CD4-positive, alpha-beta T cell (primary cell): ENCODE results near the gene LINGO1. TPM values are rescaled to one million over a fixed set of nuclear protein-coding genes. Genes with fewer than 3 reads are reported as not detected.

Experiments used
- ATAC-seq: fragments of 200-7000 bp; cut with Tn5 transposase; one replicate; pipeline ENCODE4 v1.10.0; 2022; ENCODE audit warnings: mild to moderate bottlenecking; ENCODE audit not compliant: poor library complexity
- CTCF ChIA-PET: fragments of 350-600 bp; sonication (Branson Sonifier 250); formaldehyde crosslinking; loops from one replicate; lab custom pipeline; 2021; ENCODE audit warnings: antibody characterized with exemption, inconsistent platforms; lab: Charles Lee
- POLR2A ChIA-PET: fragments of 350-600 bp; sonication (Branson Sonifier 250); formaldehyde crosslinking; loops from one replicate; lab custom pipeline; 2021; ENCODE audit warnings: antibody characterized with exemption, inconsistent platforms; lab: Charles Lee
- DNase-seq, 14 experiments: peaks; one replicate each; pipeline ENCODE4 v3.0.0-alpha.2; 2013 to 2020; ENCODE audit warnings: mixed read lengths in 2 of 14
- H3K27ac ChIP-seq, 2 donors: one replicate each; pipeline versions ENCODE4 v1.5.1 to v1.7.0; 2013; ENCODE audit warnings: low read length in 2 of 2, low read depth in 1 of 2, mild to moderate bottlenecking in 1 of 2
- H3K27me3 ChIP-seq, 2 experiments: 1 replicate in 1 of 2; 2 replicates in 1 of 2; pipeline versions ENCODE4 v1.6.1 to v1.7.0; 2013; ENCODE audit warnings: low read length in 2 of 2, control low read depth in 1 of 2, mild to moderate bottlenecking in 1 of 2, moderate library complexity in 1 of 2; ENCODE audit not compliant: insufficient read depth in 2 of 2, control insufficient read depth in 1 of 2
- H3K36me3 ChIP-seq: one replicate; pipeline ENCODE4 v1.6.1; 2013; ENCODE audit warnings: low read length, control low read depth; ENCODE audit not compliant: insufficient read depth
- H3K4me1 ChIP-seq: one replicate; pipeline ENCODE4 v1.6.1; 2013; ENCODE audit warnings: low read length, control low read depth; ENCODE audit not compliant: insufficient read depth
- H3K4me3 ChIP-seq: one replicate; pipeline ENCODE4 v1.5.1; 2013; ENCODE audit warnings: mild to moderate bottlenecking, low read length, moderate library complexity
- H3K9me3 ChIP-seq, 2 experiments: 1 replicate in 1 of 2; 2 replicates in 1 of 2; pipeline versions ENCODE4 v1.6.1 to v1.7.0; 2013; ENCODE audit warnings: low read length in 2 of 2, mild to moderate bottlenecking in 2 of 2, control low read depth in 1 of 2, moderate library complexity in 1 of 2; ENCODE audit not compliant: control insufficient read depth in 1 of 2, insufficient read depth in 1 of 2
- H3K27ac Mint-ChIP-seq: one replicate; pipeline ENCODE4 v1.8.0; 2020; ENCODE audit warnings: mixed read lengths
- H3K27me3 Mint-ChIP-seq: one replicate; pipeline ENCODE4 v1.8.0; 2021; ENCODE audit warnings: mixed read lengths
- H3K36me3 Mint-ChIP-seq: one replicate; pipeline ENCODE4 v1.8.0; 2021; ENCODE audit warnings: low read depth, mixed read lengths
- H3K4me1 Mint-ChIP-seq: one replicate; pipeline ENCODE4 v1.8.0; 2021; ENCODE audit warnings: low read depth, mixed read lengths
- H3K4me3 Mint-ChIP-seq: one replicate; pipeline ENCODE4 v1.8.0; 2020; ENCODE audit warnings: mild to moderate bottlenecking, mixed read lengths
- H3K9me3 Mint-ChIP-seq: one replicate; pipeline ENCODE4 v1.8.0; 2020; ENCODE audit warnings: mixed read lengths
- intact Hi-C, 2 experiments: fragments of 100-400 bp; cut with DNase I in 1 of 2; cut with micrococcal nuclease in 1 of 2; formaldehyde crosslinking; loops; one replicate each; pipeline versions ENCODE4 v1.15.1 to v1.9.0; 2023 to 2025; cut with DNase I, micrococcal nuclease
- total RNA-seq, 174 experiments: library from RNA in 2 of 174; stranded (reverse) in 2 of 174; gene quantifications; one replicate each; pipeline ENCODE4 v1.2.3 and lab custom pipeline; 2021 to 2026
- TF ChIP-seq, protein P1 (sequence below): fragments of 200-600 bp; IDR thresholded peaks from one replicate; pipeline ENCODE4 v1.8.0; 2022; ENCODE audit warnings: antibody characterized with exemption, mild to moderate bottlenecking

The LINGO1 gene
- total RNA-seq, 2 experiments from 2014 or later, result not detected

DNA sequence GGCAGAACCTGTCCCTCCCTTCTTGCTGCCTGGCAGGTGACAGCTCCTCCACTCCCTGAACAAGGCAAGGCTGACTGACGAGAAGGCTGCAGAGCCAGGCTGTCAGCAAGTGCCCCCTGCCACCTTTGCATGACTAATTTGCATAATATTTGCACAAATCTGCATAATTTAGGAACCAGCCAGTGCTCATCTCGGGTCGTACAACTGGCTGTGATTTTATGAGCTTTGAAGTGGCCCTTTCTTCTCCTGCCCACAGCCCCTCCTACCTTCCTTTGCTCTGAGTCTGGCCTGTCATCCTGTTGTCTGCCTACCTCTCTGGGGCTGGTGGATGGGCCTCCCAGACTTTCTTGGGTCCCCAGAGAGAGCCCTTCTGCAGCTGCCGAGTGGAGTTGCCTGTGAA lies 58.9 kb downstream of the LINGO1 start:
- CTCF ChIA-PET, result no interaction called here
- no peaks in the 10 kb centered on the region for H3K27me3 Mint-ChIP-seq
- Histone ChIP-seq H3K27ac (no peak overlapping the region), H3K4me1 (no peaks in the 10 kb centered on the region), H3K27me3 (no peaks in the 10 kb centered on the region), H3K4me3 (no peak overlapping the region), H3K9me3 (no peaks in the 10 kb centered on the region), H3K36me3 (no peaks in the 10 kb centered on the region)
- H3K9me3 Mint-ChIP-seq, result no peaks in the 10 kb centered on the region
- TF ChIP-seq, protein P1, sequence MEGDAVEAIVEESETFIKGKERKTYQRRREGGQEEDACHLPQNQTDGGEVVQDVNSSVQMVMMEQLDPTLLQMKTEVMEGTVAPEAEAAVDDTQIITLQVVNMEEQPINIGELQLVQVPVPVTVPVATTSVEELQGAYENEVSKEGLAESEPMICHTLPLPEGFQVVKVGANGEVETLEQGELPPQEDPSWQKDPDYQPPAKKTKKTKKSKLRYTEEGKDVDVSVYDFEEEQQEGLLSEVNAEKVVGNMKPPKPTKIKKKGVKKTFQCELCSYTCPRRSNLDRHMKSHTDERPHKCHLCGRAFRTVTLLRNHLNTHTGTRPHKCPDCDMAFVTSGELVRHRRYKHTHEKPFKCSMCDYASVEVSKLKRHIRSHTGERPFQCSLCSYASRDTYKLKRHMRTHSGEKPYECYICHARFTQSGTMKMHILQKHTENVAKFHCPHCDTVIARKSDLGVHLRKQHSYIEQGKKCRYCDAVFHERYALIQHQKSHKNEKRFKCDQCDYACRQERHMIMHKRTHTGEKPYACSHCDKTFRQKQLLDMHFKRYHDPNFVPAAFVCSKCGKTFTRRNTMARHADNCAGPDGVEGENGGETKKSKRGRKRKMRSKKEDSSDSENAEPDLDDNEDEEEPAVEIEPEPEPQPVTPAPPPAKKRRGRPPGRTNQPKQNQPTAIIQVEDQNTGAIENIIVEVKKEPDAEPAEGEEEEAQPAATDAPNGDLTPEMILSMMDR, result no peak
- DNase-seq (no peak), ATAC-seq (no peak)
- no peaks in the 10 kb centered on the region for H3K4me1 Mint-ChIP-seq
- intact Hi-C loops, result no loop called here
- POLR2A ChIA-PET, result no interaction called here
- no peak overlapping the region for H3K27ac Mint-ChIP-seq
- H3K36me3 Mint-ChIP-seq, result no peaks in the 10 kb centered on the region
- no peak overlapping the region for H3K4me3 Mint-ChIP-seq

DNA sequence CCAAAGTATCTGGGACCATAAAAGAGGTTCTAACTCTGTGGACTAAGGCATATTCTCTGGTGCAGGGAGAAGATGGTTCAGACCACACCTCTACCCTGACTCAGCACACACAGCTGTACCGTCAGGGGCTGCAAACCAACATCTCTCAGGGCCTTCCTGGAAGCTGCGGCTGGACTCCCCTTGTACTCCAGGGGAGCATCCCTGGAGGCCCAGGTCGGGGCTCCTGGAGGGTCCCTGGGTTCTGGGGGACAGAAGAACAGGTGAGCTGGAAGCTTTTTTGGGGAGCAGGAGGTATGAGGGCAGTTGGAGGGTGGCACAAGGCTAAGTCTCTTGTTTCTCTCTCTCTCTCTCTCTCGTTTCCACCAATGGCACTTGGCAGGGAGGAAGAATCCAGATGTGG lies 60.5 kb downstream of the LINGO1 start:
- CTCF ChIA-PET, result no interaction called here
- POLR2A ChIA-PET, result no interaction called here
- no peaks in the 10 kb centered on the region for H3K36me3 Mint-ChIP-seq

DNA sequence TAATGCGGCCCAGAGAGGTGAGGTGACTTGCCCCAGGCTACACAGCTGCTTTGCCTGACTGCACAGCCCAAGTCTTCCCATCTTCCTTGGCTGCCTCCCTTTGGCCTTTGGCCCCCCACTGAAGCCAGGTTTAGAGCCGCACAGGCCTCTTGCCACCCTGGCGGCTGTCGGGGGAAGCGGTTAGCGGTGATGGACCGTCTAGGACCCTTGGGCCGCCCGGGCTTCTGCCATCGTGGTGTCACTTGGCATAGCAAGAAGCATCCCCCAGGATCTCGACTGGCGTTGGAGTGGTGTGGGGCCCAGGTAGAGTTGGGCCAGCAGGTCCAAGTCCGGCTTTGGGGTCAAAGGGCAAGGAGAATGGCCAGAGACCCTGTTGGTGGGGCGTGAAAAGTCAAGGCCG lies 61.0 kb downstream of the LINGO1 start:
- DNase-seq (no peak), ATAC-seq (no peak)
- Mint-ChIP-seq H3K27ac (no peak overlapping the region), H3K27me3 (no peaks in the 10 kb centered on the region), H3K4me1 (no peaks in the 10 kb centered on the region), H3K9me3 (no peaks in the 10 kb centered on the region), H3K4me3 (no peak overlapping the region), H3K36me3 (no peaks in the 10 kb centered on the region)
- no peaks in the 10 kb centered on the region for H3K36me3 ChIP-seq
- no peak overlapping the region for H3K27ac ChIP-seq
- H3K4me3 ChIP-seq, result no peak overlapping the region
- H3K9me3 ChIP-seq, result peaks cover 0 to 9% of the 10 kb centered on the region in 2 experiments
- no peaks in the 10 kb centered on the region for H3K27me3 ChIP-seq
- intact Hi-C loops, result no loop called here
- TF ChIP-seq, protein P1, result no peak
- POLR2A ChIA-PET, result no interaction called here
- CTCF ChIA-PET, result no interaction called here
- H3K4me1 ChIP-seq, result no peaks in the 10 kb centered on the region

More for the DNA sequence above, 60.5 kb downstream of the LINGO1 start:
- H3K4me3 Mint-ChIP-seq, result no peak overlapping the region
- H3K9me3 ChIP-seq, result peaks cover 0 to 9% of the 10 kb centered on the region in 2 experiments
- H3K4me1 ChIP-seq, result no peaks in the 10 kb centered on the region
- H3K4me3 ChIP-seq, result no peak overlapping the region
- H3K9me3 Mint-ChIP-seq, result no peaks in the 10 kb centered on the region
- TF ChIP-seq, protein P1, result no peak
- H3K4me1 Mint-ChIP-seq, result no peaks in the 10 kb centered on the region
- no peaks in the 10 kb centered on the region for H3K27me3 Mint-ChIP-seq
- DNase-seq, result no peak
- H3K27ac Mint-ChIP-seq, result no peak overlapping the region
- H3K36me3 ChIP-seq, result no peaks in the 10 kb centered on the region
- ATAC-seq, result no peak
- H3K27me3 ChIP-seq, result no peaks in the 10 kb centered on the region
- no peak overlapping the region for H3K27ac ChIP-seq
- intact Hi-C loops, result no loop called here
